ENCODE results near the gene WDTC1. TPM values are rescaled to one million over a fixed set of nuclear protein-coding genes. Genes with fewer than 3 reads are reported as not detected.

WDTC1 gene
- total and polyA plus RNA-seq, 2 donors (not counting 1 experiment from before 2014, with no cell fraction given) = 32.5 to 69.1 TPM

GRCh38 chr1:27303509-27303908 is 69.1 kb downstream of the WDTC1 start:
- H3K27me3 ChIP-seq (replicated peaks in 1 of 4; ENCODE audit: control extremely low read depth in 1 of 4, control insufficient read depth in 3 of 4, insufficient read depth in 4 of 4, low read length in 3 of 4) = no peaks in the 10 kb centered on the region
- peaks cover 3% of the 10 kb centered on the region for H3K4me1 Mint-ChIP-seq
- ATAC-seq (ENCODE audit: low read depth) (no peak), DNase-seq (no peak)
- no peak overlapping the region for H3K9ac ChIP-seq (ENCODE audit: low read length)
- no peak overlapping the region for H3K4me2 ChIP-seq (replicated peaks; ENCODE audit: low read depth, low read length, poor library complexity, severe bottlenecking)
- CTCF ChIA-PET = interaction anchor here (1.0 to 13.5 kb wide), 8 partner anchors 8 to 303 kb away, joined by 3 to 402 read pairs (median 62); partner anchors contain the start of genes AHDC1 and GPR3
- H4K20me1 ChIP-seq (ENCODE audit: control insufficient read depth, insufficient read depth, low read length, poor library complexity, severe bottlenecking) = peaks cover 9% of the 10 kb centered on the region
- no peaks in the 10 kb centered on the region for H3K9me3 ChIP-seq (ENCODE audit: control extremely low read depth in 1 of 3, control insufficient read depth in 2 of 3, insufficient read depth in 1 of 3, low read length in 2 of 3)
- H3K4me3 ChIP-seq (ENCODE audit: control extremely low read depth in 1 of 5, extremely low read depth in 1 of 5, insufficient read depth in 1 of 5, low read depth in 2 of 5, low read length in 4 of 5) = no peak overlapping the region
- H3K36me3 ChIP-seq (replicated peaks in 1 of 2; ENCODE audit: control extremely low read depth in 1 of 2, control insufficient read depth in 1 of 2, extremely low read depth in 1 of 2, insufficient read depth in 2 of 2, low read length in 1 of 2) = peaks cover 0 to 60% of the 10 kb centered on the region in 2 experiments
- H3K27ac Mint-ChIP-seq = no peak overlapping the region
- H3K9me3 Mint-ChIP-seq (ENCODE audit: insufficient read depth) = no peaks in the 10 kb centered on the region
- H2AFZ ChIP-seq (ENCODE audit: insufficient read depth, low read depth, low read length, poor library complexity, severe bottlenecking) = no peak overlapping the region
- POLR2A ChIA-PET = interaction anchor here (0.6 kb wide), 1 partner anchor 318 kb away, joined by 3 read pairs; no protein-coding TSS in a partner anchor
- no peaks in the 10 kb centered on the region for H3K79me2 ChIP-seq (ENCODE audit: control insufficient read depth, insufficient read depth, low read length)
- intact Hi-C loops (cut with micrococcal nuclease) = no loop called here
- 97% methylated on average over 15 of the region's 15 CpGs for WGBS (ENCODE audit: insufficient coverage)
- peaks cover 0 to 8% of the 10 kb centered on the region in 2 donors for H3K4me1 ChIP-seq (ENCODE audit: control insufficient read depth in 2 of 2, insufficient read depth in 2 of 2, low read length in 2 of 2)
- no peak overlapping the region for H3K27ac ChIP-seq (ENCODE audit: low read length in 2 of 2)
- no peak overlapping the region for H3K4me3 Mint-ChIP-seq
- no peaks in the 10 kb centered on the region for H3K27me3 Mint-ChIP-seq
- no peak for TF ChIP-seq CTCF (IDR thresholded peaks at IDR 0.05)
- no peak for TF ChIP-seq EZH2 (IDR thresholded peaks at IDR 0.05; ENCODE audit: borderline replicate concordance, insufficient read depth, low read depth, low read length, poor library complexity, severe bottlenecking)

GRCh38 chr1:27306071-27306470 is 71.6 kb downstream of the WDTC1 start:
- ChIA-PET CTCF (interaction anchor here (0.6 to 4.4 kb wide), 4 partner anchors 9 to 1417 kb away, joined by 3 to 31 read pairs (median 4); no protein-coding TSS in a partner anchor), POLR2A (no interaction called here)
- no peak overlapping the region for H3K4me3 ChIP-seq (ENCODE audit: control extremely low read depth in 1 of 5, extremely low read depth in 1 of 5, insufficient read depth in 1 of 5, low read depth in 2 of 5, low read length in 4 of 5)
- H3K27ac ChIP-seq (ENCODE audit: low read length in 2 of 2) = no peak overlapping the region
- peaks cover 0 to 40% of the 10 kb centered on the region in 2 experiments for H3K36me3 ChIP-seq (replicated peaks in 1 of 2; ENCODE audit: control extremely low read depth in 1 of 2, control insufficient read depth in 1 of 2, extremely low read depth in 1 of 2, insufficient read depth in 2 of 2, low read length in 1 of 2)
- no peak overlapping the region for H3K9ac ChIP-seq (ENCODE audit: low read length)
- Mint-ChIP-seq H3K27ac (no peak overlapping the region), H3K27me3 (no peaks in the 10 kb centered on the region), H3K9me3 (ENCODE audit: insufficient read depth) (no peaks in the 10 kb centered on the region), H3K4me1 (no peaks in the 10 kb centered on the region), H3K4me3 (no peak overlapping the region)
- H2AFZ ChIP-seq (ENCODE audit: insufficient read depth, low read depth, low read length, poor library complexity, severe bottlenecking) = no peak overlapping the region
- no peaks in the 10 kb centered on the region for H3K4me1 ChIP-seq (ENCODE audit: control insufficient read depth in 2 of 2, insufficient read depth in 2 of 2, low read length in 2 of 2)
- intact Hi-C loops (cut with micrococcal nuclease) = no loop called here
- 97% methylated on average over 7 of the region's 11 CpGs for WGBS (ENCODE audit: insufficient coverage)
- peaks cover 6% of the 10 kb centered on the region for H4K20me1 ChIP-seq (ENCODE audit: control insufficient read depth, insufficient read depth, low read length, poor library complexity, severe bottlenecking)
- no peak overlapping the region for H3K4me2 ChIP-seq (replicated peaks; ENCODE audit: low read depth, low read length, poor library complexity, severe bottlenecking)
- H3K27me3 ChIP-seq (replicated peaks in 1 of 4; ENCODE audit: control extremely low read depth in 1 of 4, control insufficient read depth in 3 of 4, insufficient read depth in 4 of 4, low read length in 3 of 4) = no peaks in the 10 kb centered on the region
- ATAC-seq (ENCODE audit: low read depth) (no peak), DNase-seq (no peak)
- no peak for TF ChIP-seq CTCF (IDR thresholded peaks at IDR 0.05)
- no peak for TF ChIP-seq EZH2 (IDR thresholded peaks at IDR 0.05; ENCODE audit: borderline replicate concordance, insufficient read depth, low read depth, low read length, poor library complexity, severe bottlenecking)
- H3K79me2 ChIP-seq (ENCODE audit: control insufficient read depth, insufficient read depth, low read length) = no peaks in the 10 kb centered on the region
- no peaks in the 10 kb centered on the region for H3K9me3 ChIP-seq (ENCODE audit: control extremely low read depth in 1 of 3, control insufficient read depth in 2 of 3, insufficient read depth in 1 of 3, low read length in 2 of 3)

Data from B cell (primary cell).